ENCODE results near the gene MYOZ3.

The MYOZ3 gene

DNA sequence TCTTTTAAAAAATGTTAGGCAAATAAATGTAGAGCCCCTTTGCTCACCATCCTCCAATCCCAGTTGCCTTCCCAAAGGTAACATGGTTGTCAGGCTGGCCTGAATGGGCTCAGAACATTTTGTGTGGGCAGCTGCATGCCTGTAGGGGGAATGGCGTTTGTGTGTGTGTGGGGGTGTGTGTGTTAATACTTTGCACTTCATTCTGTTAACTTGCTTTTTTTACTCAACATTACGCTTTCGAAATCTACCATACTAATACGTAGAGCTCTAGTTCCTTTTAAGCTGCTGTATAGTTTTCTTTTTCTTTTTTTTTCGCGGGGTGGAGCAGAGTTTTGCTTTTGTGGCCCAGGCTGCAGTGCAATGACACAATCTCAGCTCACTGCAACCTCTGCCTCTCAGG lies 14.0 kb downstream of the MYOZ3 start:
- in situ Hi-C loops (cut with HindIII; ENCODE audit: low sequenced_read_pairs) = no loop called here

DNA sequence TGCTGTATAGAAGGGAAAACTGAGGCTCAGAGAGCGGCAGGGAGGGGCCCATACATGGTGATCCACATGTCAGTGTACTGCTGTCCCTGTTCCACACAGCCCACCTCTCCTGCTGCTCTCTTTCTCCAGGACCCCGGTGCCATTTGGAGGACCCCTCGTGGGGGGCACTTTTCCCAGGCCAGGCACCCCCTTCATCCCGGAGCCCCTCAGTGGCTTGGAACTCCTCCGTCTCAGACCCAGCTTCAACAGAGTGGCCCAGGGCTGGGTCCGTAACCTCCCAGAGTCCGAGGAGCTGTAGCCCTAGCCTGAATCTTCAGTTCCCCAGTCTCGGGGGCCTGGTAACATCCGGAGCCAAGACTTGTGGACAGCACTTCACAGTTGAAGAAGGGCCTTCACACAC lies 15.5 kb downstream of the MYOZ3 start:
- in situ Hi-C loops (cut with HindIII; ENCODE audit: low sequenced_read_pairs) = no loop called here

DNA sequence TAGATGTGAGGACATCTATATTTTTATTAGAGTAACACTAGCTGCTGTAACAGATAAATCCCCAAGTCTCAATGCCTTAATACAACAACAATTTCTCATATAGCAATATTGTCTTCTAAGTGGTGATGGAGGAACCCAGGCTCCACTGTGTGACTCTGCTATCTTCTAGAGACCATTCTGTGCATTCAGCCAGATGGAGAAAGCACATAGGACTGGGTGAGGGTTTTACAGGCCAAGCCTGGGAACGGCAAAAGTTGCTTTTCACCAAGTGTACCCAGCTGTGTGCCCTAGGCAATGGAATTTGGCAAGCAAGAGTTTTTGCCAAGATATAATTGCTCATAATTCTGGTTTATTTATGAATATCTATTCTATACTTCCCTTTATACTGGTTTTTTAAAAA lies 28.1 kb downstream of the MYOZ3 start:
- in situ Hi-C loops (cut with HindIII; ENCODE audit: low sequenced_read_pairs) = no loop called here

DNA sequence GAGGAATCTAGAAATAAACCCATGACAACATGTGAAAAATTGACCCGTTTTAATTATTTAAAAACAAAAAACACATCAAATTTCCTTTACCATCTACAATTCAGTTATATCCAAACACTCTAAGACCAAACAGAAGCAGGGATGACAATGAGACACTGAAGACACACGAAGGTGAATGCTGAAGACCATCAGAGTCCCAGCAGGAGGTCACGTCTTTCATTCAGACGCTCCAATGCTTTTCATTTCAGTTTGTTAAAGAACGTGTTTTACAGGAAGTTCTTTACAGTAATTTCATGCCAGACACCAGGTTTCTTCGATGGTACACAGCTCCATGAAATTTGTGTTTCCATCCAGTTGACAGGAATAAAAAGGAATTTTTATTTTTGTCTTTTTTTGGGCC lies 29.7 kb downstream of the MYOZ3 start:
- in situ Hi-C loops (cut with HindIII; ENCODE audit: low sequenced_read_pairs) = no loop called here

DNA sequence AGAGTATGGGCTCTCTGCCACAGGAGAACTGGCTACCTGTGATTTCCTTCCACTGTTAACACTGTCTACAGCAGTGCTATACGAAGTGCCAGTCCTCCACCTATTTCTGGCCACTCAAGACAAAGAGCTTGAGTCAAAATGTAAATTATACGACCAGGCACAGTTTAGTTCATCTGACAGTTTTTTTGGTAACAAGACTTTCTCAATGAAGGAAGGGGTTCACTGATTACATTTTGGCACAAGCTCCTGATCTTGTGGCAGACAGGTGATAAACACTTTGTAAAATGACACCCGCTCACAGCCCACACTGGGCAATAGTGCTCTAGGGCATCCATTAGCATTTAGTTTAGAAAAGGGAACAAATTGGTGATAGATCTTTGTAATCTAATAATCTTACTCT lies 31.2 kb downstream of the MYOZ3 start:
- in situ Hi-C loops (cut with HindIII; ENCODE audit: low sequenced_read_pairs) = no loop called here

DNA sequence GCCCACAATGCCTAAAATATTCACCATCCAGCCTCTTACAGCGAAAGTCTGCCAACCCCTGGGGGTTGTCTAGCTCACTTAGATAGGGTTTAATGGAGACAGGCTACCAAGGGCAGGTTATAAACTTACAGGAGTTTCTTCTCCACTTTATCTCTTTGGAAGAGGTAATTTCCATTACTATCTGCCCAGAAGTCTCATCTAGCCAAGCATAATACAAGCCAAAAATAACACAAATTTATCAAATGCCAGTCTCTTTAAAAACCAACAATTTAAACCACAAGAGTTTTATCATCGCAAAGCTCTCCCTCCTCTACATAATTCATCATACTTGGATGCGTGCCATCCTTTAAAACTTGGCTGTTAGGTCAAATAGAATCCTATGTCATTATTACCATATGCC lies 33.6 kb downstream of the MYOZ3 start:
- in situ Hi-C loops (cut with HindIII; ENCODE audit: low sequenced_read_pairs) = no loop called here

DNA sequence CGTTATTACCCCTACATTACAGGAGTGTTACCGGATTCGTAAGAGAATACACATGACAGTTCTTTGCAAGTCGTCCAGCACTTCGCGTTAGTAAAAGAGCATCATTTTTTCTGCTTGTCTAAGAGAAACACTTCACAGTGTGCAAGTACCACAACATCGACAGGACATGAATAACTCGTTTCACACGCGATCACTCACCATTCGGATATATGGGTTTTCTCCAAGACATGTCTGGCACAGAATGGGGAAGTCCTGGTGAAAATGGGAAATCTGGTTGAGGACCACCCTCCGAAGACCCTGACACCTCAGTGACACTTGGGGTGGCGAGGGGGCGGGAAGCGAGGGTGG lies 39.2 kb downstream of the MYOZ3 start:
- in situ Hi-C loops (cut with HindIII; ENCODE audit: low sequenced_read_pairs) = loop anchor here (5.0 kb wide), 1 partner anchor 38 kb away; the partner anchor contains the start of gene MYOZ3

DNA sequence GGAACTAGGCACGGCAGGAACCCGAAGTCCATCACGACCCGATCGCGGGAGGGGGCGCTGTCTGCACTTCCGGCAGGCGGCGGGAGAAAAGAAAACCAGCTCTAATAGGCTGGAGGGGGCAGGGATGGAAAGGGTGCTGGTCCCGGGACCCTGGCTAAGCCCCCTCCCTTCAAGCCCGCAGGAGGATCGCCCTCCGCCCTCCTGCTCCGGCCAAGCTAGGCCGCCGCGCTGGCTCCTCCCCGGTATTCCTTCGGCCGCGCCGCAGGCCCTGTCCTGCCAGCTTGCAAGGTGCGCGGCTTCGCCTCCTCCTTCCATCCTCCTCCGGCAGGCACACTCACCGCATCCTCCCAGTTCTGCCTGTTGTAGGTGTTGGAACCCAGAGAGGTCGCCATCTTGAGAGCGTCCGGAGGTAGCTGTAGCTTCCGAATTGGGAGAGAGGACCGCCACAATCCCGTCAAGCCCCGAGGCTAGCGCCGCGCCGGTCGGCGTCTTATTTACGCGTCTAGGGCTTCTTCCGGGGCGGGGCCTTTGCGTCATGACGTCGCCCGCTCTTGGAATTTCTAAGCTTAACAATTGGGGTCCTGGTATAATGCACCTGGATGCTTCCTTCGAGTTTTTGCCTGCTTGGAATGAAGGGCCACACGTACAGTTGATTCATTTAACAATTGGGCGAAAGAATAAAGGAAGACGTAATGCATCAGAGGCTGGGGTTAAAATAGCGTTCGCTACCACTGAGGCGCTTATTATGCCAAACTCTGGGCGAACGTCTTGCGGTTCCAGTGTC lies 39.7 kb downstream of the MYOZ3 start, which contains the start of gene RBM22:
RBM22 (minus strand) TSS at position 469 of the 784 bp plus-strand sequence; CDS start at position 392, 77 bp downstream.
- in situ Hi-C loops (cut with HindIII; ENCODE audit: low sequenced_read_pairs) = loop anchor here (5.0 kb wide), 1 partner anchor 38 kb away; the partner anchor contains the start of gene MYOZ3

DNA sequence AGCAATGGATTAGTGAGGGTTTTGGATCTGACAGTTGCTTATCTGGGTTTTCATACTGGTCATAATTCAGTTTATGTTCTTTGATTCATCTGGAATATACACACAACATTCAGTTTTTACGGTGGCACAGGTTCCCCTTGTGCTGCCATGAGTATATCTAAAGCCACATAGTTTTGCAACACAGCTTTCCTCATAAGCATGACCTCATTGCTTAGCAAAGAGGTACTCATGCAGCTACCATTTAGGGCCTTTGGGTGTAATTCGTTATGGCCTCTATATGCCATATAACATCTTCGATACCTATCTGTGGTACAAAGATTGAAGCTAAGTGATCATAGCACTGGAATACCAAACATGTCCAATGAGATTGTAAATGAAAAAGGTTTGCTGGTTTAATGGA lies 42.7 kb downstream of the MYOZ3 start:
- in situ Hi-C loops (cut with HindIII; ENCODE audit: low sequenced_read_pairs) = loop anchor here (5.0 kb wide), 1 partner anchor 41 kb away; the partner anchor contains the start of gene MYOZ3

DNA sequence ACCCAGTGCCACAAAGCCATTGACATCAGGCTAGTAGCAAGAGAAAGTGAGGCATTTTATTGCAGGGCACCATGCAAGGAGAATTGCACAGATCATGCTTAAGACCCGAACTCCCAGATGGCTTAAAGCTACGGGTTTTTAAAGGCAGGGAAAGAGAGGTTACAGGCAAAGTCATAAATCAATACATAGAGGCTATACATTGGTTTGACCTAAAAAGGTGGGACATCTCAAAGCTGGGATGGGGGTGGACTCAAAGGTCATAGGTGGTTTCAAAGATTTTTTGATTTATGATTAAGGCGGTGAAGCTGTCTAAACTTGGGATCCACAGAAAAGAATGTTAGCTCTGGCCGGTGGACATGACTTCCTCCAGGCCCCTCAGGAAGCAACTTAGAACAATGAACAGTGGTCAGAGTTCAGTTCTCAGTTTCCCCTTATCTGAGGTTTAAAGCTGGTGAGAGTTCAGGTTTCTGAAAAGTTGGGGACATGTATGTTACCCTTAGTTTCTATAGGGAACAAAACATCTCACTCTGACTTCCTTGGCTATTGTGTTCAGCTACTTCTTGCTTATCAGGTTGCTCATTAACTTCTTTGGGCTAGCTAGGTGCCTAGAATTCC lies 45.8 kb downstream of the MYOZ3 start:
- in situ Hi-C loops (cut with HindIII; ENCODE audit: low sequenced_read_pairs) = no loop called here

DNA sequence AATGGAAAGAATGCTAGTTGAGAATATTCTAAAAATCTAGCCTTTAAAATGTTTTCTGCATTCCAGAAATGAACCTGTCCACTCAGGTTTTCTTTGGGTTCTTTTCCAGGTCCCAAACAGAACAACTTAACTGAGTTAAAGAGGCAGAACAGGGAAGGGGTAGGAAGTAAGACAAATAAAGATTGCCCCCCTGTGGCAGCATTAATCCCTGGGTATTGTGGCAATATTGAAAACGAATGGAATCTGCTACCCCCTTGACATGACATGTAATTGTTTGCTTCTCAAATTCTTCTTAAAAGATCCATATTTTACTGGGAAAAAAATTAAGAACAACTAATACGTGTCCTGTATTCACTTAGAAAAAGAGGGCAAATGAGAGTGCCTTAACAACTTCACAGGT lies 49.1 kb downstream of the MYOZ3 start:
- in situ Hi-C loops (cut with HindIII; ENCODE audit: low sequenced_read_pairs) = no loop called here

DNA sequence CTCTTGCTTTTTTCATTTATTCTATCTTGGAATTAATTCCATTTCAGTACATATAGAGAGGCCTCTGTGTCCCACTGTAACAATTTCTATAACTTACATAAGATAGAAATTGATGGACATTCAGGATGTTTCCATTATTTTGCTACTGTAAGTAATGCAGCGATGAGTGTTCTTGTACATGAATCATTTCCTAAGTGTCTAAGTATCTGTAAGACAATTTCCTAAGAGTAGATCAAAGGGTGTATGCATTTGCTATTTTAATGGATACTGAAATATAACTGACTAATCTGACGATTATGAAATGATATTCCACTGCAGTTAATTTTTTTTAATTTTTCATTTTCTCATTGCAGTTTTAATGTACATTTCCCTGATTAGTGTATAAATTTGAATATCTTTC lies 62.8 kb downstream of the MYOZ3 start:
- in situ Hi-C loops (cut with HindIII; ENCODE audit: low sequenced_read_pairs) = no loop called here
